Esophagus muscularis mucosa (tissue), 4 donors: ENCODE data around the gene COQ6.

Source experiments
- EP300 ChIP-seq: sonication (generic); formaldehyde crosslinking; IDR thresholded peaks from one replicate; pipeline ENCODE4 v1.6.1; 2017; ENCODE audit warnings: antibody characterized with exemption
- POLR2A ChIP-seq: fragments of 450-650 bp; IDR thresholded peaks from one replicate; pipeline ENCODE4 v1.6.1; 2017; ENCODE audit warnings: antibody characterized with exemption, moderate library complexity, mild to moderate bottlenecking, low read depth
- POLR2AphosphoS5 ChIP-seq, 2 donors: sonication (generic); formaldehyde crosslinking; IDR thresholded peaks; one replicate each; pipeline ENCODE4 v1.6.1; 2017; ENCODE audit warnings: antibody characterized with exemption in 2 of 2
- TF ChIP-seq, protein P1 (sequence below), 3 experiments: fragments of 200-600 bp in 2 of 3; fragments of 450-650 bp in 1 of 3; sonication (generic) in 2 of 3; IDR thresholded peaks; one replicate each; pipeline ENCODE4 v1.5.1; 2017 to 2019; ENCODE audit warnings: antibody characterized with exemption in 3 of 3, mild to moderate bottlenecking in 2 of 3, moderate library complexity in 1 of 3

DNA sequence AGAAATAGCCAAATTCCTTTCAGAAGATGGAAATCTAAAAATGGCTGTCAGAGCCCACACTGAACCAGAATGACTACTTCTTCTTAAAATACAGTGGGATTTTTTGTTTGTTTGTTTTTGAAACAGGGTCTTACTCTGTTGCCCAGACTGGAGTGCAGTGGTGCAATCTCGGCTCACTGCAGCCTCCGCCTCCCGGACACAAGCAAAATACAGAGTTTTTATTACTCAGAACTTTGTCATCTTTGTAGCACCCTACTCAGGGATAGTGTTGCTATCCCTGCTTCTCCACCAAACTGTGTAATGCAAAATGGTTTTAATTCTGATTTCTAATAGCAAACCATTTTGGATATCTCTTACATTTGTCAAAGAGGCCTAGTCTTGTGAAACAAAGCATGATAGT is 47.1 kb upstream of the COQ6 start:
- TF ChIP-seq, protein P1, sequence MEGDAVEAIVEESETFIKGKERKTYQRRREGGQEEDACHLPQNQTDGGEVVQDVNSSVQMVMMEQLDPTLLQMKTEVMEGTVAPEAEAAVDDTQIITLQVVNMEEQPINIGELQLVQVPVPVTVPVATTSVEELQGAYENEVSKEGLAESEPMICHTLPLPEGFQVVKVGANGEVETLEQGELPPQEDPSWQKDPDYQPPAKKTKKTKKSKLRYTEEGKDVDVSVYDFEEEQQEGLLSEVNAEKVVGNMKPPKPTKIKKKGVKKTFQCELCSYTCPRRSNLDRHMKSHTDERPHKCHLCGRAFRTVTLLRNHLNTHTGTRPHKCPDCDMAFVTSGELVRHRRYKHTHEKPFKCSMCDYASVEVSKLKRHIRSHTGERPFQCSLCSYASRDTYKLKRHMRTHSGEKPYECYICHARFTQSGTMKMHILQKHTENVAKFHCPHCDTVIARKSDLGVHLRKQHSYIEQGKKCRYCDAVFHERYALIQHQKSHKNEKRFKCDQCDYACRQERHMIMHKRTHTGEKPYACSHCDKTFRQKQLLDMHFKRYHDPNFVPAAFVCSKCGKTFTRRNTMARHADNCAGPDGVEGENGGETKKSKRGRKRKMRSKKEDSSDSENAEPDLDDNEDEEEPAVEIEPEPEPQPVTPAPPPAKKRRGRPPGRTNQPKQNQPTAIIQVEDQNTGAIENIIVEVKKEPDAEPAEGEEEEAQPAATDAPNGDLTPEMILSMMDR (IDR thresholded peaks at IDR 0.05), result no peak
- no peak for TF ChIP-seq POLR2AphosphoS5 (IDR thresholded peaks at IDR 0.05)
- no peak for TF ChIP-seq EP300
- TF ChIP-seq POLR2A, result no peak
